NCI-H1105 (cell line): ENCODE results near the gene KRTAP10-2.

Source experiments
- DNase-seq: peaks from one replicate; lab custom pipeline; 2025; lab: John Stamatoyannopoulos, UW

KRTAP10-2 gene

DNA sequence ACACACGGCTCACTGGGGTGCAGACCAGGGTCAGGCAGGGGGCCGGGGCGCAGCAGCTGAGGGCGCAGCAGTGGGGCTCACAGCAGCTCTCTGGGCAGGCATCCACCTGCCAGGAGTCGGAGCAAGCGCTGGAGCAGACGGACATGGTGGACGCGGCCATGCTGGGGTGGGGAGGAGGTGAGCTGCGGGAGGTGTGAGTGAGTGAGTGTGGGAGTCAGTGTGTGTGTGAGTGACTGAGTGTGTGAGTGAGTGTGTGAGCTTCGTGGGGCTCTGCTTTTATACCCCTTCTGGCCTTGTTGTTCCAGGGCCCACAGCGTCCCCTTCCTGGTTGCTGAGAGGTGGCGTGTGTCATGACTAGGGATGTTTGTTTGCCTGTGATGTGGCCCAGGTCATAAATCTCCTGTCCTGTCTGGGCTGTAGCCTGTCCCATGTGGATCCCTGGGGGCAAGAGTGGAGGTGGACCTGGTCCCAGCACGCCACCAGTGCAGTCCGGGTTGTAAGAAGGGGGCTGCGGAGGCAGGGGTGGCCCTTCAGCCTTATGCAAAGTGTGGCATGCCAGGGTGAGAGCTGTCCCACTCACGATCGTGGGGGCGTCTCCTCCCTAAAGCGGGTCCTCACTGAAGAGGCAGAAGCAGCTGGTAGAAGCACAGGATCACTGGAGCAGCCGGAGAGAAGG, 11.2 kb downstream of the KRTAP10-2 start, which contains the start of gene KRTAP10-1:
Gene KRTAP10-1 (minus strand): TSS at position 205 of the 676 bp plus-strand sequence. CDS start 45 bp downstream, at position 160.
- no peak for DNase-seq

DNA sequence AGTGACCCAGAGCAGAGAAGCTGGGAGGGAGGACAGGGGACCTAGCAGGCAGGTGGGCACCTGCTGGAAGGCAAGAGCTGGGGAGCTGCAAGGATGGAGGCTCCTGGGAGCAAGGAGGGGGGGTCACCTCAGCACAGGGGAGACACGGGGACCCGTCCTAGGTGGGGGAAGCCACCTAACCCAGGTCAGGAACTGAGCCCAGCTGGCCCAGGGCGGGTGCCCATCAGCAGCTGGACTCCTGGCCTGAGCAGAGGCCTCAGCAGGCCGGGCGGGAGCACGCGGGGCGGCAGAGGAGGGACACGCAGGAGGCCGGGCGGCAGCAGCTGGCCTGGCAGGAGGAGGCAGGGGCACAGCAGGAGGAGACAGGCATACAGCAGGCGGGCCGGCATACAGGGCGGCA, 12.3 kb downstream of the KRTAP10-2 start:
- DNase-seq = no peak

DNA sequence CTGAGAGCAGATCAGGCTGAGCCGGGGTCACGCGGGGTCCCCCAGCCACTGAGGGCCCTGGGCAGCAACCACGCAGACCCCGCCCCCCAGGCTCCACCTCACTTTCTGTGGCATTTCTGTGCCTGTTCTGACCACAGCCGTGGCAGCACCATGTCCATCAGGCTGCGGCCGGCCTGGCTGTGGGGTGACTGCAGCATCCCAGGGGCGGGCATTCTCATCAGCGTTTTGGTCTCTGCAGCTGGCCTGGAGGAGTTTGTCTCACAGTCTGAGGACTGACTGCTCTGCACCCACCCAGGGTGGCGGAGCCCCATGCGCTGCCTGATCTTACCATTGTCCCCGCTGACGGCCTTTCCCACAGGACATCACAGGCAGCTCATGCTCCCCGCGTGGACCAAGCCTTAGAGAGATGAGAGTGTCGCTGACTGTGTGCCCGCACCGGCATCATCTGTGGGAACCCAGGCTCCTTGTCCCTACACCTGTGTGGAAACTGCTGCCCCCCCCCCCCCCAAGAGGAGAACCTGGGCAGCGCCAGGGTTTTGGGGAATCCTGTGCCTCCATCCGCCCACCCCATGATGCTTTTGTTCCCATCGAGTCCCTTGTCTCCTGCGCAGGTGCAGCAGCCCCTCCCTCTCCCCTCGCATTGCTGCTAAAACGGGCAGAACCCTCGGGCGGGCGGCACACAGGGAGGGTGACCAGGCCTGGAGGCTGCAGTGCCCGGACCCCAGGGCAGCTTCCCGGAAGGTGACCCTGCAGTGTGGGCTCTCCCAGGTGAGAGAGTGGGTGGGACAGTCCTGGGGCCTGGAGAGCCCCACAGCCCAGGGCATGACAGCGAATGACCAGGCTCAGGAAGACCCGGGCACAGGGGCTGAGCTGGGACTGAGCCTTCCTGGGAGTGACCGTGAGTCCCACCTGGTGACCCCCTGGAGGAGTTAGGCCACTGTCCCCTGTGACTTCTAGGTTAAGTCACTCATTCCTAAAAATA, 13.1 kb downstream of the KRTAP10-2 start:
- DNase-seq = no peak

DNA sequence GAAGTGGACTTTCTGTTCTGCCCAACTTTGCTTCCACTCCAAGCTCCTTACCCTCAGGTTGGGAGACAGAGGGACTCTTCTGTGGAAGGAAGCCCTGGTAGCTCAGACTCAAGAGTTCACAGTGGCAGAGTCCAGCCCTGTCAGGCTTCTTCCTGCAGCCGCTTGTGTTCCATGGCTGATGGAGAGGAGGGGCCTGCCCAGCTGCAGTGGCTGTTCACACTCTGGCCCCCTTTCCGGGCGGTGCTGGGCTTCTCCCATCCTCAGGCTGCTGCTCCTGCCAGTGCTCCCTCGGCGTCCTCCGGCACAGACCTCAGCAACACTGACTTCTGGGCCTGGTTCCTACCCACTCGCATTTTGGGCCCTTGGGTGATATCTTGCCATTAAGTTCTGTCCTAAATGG, 15.3 kb downstream of the KRTAP10-2 start:
- DNase-seq = no peak

DNA sequence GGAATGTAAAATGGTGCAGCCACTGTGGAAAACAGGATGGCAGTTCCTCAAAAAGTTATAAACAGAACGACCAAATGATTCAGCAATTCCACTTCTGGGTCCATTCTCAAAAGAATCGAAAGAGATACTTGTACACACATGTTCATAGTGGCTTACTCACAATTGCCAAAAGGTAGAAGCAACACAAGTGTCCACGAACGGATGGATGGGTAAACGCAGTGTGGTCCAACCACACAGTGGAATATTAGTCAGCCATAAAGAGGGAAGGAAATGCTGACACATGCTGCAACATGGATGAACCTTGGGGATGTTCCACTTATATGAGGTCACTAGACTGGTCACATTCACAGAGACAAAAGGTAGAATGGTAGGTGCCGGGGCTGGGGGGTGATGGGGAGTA, 16.6 kb downstream of the KRTAP10-2 start:
- DNase-seq = no peak

DNA sequence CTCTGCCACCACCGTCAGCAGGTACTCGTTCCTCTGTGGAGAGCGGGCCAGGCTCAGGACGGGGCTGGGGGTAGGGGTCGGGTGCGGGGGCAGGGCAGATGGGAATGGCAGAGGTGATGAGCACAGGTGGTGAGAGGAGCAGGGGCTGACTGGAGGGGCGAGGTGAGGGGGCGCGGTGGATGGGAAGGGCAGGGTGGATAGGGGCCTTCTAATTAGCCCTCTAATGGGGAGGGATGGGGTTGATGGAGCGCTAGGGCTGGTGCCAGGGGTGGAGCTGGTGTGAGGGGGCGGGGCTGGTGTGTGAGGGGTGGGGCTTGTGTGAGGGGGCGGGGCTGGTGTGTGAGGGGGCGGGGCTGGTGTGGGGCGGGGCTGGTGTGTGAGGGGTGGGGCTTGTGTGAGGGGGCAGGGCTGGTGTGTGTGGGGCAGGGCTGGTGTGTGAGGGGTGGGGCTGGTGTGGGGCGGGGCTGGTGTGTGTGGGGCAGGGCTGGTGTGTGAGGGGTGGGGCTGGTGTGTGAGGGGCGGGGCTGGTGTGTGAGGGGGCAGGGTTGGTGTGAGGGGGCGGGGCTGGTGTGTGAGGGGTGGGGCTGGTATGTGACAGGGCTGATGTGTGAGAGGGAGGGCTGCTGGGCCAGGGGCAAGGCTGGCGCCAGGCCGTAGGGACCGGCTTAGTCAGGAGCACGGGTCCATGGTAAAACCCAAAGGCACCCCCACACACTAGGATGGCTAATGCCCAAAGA, 17.2 kb downstream of the KRTAP10-2 start:
- DNase-seq = no peak

DNA sequence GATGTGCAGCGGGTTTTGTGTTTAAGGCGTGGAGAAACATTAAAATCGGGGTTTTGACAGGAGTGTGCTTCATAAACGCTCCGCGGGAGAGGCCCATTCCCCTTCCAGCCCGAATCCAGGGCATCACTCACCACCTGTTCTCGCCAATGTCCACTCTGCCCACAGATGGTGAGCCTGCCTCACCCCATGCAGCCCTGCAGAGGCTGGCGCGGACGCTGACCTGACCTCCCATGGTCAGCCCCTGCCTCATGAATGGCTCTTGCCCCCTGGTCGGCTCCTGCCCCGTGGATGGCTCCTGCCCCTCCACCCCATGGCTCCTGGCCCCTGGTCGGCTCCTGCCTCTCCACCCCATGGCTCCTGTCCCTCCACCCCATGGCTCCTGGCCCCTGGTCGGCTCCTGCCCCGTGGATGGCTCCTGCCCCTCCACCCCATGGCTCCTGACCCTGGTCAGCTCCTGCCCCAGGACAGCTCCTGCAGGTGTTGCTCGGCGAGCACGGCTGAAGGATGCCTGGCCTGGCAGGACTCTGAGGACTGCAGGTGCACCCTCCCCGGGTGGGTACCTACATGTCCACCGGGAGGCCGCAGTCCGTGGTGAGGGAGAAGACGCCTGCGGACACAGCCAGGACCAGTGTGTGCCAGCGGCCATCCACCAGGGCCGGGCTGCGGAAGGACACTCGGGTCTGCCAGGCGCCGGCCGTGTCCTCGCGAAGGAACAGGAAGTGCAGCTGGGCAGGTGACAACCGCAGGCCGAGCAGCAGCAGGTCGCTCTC, 18.0 kb downstream of the KRTAP10-2 start:
- DNase-seq = no peak

DNA sequence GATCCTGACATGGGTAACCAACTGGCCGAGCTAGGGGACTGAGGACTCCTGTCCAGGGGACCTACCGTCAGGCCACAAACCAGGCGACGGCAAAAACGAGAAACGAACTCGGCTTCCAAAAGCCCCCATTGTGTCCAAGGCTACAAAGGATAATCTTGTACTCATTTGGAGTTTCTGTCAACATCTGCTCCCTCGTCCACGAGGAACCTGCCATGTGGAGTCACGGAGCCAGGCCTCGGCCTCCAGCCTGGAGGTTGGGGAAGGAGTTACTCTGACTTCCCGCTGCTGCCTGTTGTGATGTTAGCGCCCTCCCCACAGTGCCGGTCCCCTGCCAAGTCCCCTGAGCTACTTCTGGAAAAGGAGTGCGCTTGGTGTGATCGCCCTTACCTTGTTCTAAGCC, 18.6 kb downstream of the KRTAP10-2 start:
- no peak for DNase-seq

DNA sequence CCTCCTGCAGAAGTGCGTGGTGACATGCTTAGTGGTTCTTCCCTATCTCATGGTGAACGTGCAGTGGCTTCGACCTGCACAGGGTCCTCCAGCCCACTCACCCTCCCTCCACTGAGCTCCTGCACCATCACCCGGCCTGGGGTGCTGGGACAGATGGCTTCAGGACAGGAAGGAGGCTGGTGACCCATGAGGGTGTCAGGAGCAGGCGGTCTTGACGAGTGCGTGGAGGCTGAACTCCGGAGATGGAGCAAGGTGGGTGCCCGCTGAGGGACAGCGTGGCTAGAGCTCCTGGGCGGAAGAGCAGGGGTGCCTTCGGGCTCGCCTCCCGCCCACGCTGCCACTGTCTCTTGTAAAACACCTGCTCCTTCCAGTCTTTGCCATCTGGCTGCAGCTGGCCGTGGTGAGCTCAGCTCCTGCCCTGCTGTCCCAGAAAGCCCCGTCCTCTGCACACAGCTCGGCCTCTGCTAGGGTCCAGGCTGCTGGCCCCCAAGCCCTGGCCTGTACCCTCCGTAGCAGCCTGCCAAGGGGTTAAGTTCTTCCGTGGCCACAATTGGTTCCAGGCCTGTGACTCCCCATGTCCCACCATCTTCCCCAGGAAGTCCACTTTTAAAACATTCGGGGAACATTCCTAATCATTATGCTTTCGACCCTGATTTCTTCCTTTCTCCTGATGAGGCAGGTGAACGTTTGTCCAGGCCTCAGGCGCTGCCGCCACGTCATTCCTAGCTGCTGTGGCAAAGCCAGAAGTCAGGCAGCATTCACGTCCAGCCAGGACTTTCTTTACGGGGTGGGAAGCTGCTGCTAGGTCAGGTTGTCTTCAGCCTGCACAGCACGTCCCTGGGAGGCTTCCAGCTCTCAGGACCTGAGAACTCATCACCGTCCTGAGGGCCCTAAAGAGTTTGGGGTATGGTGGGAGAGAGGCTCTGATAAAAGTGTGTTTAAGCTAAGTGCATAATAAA, 19.4 kb downstream of the KRTAP10-2 start:
- DNase-seq = no peak

DNA sequence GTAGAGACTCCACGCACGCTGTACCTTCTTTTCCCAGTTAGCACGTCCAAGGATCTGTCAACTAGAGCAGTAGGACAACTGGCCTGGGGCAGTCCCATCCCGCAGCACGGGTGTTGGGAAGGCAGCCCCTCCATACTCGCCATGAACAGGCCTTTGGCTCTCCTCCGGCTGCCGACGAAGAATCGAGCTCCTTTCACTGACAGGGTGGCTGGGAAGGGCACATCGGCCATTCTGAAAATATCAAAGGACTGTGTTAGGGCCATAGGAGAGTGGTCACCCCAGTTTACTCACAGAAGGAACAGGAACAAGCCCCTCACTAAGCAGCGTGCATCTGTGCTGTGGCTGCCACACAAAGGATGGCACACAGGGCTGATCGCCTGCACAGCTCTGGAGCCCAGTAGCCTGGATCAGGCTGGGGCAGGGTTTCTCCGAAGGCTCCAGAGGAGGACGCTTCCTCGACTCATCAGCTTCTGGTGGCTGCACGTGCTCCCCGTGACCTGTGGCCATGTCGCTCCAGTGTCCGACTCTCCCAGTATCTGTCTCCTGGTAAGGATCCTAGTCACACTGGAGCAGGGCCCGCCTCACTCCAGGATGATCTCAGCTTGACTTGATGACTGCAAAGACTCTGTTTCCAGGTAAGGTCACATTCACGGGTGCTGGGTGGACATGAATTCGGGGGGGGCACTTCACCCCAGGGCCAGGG, 20.3 kb downstream of the KRTAP10-2 start:
- DNase-seq = no peak

DNA sequence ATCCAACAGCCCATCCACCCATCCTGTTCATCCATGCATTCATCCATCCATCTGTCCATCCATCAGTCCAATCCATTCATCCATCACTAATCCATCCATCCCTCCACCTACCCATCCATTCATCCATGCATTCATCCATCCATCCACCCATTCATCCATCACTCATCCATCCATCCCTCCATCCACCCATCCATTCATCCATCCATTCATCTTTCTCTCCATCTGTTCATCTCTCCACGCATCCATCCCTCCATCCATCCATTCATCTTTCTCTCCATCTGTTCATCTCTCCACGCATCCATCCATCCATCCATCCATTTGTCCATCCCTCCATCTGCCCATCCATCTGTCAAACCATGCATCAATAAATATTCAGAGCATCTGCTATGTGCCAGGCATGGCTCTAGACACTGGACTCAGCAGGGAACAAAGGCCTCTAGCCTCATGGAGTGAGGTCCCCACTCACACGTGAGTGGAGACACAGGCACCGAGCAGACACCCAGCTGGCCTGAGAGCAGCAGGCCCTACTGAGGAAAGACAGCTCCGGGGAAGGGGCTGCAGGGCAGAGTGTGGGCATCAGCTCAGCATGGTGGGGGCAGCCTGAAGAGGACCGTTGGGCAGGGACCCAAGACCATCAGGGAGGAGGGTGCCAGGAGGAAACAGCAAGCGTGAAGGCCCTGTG, 20.9 kb downstream of the KRTAP10-2 start:
- DNase-seq = no peak

DNA sequence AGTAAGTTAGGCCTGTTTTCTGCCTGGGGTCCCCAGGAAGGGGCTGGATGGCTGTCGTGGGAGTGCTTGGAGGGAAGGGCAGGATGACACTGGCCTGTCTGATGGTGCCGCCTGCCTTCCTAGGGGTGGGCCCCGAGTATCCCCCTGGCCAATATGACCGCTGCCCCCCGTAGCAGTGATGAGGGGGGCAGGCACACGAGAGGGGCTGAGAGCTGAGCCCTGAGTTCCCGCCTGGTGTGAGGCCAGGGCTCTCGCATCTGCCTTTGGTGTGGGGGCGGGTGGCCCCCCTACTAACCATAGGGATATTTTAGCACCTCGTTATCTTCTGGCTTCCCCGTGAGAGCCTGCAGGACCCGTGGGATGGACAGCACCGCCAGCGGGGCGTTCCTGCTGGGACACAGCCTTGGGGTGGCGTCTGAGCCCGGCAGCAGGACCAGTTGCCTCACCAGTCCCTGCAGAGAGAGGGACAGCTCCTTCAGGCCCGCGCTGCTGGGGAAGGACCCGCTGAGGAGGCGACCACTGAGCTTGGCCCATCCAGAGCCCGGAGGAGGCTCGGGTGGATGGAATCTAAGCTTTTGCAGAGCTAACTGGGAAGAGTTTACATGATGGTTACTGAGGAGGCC, 21.7 kb downstream of the KRTAP10-2 start:
- DNase-seq = no peak

DNA sequence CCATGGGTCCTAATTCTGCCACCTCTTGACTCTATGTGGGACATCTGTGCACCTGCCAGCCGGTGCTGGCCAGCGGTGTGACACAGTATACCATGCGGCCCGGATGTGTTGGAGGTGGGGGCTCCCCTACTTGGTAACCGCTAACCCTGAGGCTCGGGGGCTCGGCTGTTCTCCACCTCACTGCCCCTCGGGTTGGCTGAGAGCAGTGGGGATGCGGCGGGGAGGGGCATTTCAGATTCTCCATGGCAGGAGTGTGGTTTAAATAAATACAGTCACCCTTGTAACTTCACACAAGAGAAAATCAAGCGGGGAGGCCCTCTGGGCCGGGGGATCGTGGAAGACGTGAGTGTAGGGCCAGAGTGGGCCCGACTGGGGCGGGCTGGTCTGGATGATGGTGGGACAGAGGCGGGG, 22.3 kb downstream of the KRTAP10-2 start:
- DNase-seq = no peak

DNA sequence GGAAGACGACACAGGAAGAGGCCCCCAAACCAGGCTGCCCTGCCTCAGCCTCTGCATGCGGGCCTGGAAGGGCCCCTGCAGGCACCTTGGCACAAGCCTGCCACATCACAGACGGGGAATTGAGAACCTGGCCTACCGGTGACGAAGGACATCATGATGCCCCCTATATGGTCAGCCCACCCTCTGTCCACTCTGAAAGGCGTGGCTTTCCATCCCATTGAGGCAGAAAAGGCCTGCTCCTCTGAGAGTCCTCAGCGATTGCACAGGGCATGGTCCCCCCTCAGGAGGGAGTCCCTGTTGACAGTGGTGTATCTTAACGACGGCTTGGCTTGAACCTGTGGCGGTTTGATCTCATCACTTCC, 22.7 kb downstream of the KRTAP10-2 start:
- DNase-seq = no peak

DNA sequence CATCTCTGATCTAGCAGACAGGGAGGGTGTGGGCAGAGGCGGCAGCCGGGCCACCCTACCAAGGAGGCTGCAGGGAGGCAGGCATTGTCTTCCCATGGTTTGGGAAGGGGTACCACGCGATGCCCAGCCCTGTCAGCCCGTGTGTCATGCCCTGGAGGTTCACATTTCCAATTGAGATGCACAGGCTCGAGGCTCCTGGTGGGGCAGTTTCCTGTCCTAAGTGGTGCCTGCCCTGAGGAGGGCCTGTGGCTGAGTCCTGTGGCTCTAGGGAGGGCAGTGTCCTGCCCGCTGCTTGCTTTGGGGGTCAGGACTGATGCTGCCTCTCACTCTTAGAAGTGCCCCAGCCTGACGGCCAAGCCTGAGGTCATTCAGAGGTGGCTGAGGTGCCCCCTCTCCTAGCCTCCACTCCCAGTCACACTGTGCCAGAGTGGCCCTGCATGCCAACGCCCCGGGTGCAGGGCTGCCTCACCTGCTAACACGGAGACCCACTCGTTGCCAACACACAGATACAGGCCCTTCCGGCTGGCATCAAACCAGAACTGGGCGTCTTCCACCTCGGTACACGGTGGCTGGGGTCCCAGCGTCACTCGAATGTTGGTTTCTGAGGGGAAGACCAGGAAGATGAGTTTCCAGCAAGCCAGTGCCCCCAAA, 23.2 kb downstream of the KRTAP10-2 start:
- no peak for DNase-seq

DNA sequence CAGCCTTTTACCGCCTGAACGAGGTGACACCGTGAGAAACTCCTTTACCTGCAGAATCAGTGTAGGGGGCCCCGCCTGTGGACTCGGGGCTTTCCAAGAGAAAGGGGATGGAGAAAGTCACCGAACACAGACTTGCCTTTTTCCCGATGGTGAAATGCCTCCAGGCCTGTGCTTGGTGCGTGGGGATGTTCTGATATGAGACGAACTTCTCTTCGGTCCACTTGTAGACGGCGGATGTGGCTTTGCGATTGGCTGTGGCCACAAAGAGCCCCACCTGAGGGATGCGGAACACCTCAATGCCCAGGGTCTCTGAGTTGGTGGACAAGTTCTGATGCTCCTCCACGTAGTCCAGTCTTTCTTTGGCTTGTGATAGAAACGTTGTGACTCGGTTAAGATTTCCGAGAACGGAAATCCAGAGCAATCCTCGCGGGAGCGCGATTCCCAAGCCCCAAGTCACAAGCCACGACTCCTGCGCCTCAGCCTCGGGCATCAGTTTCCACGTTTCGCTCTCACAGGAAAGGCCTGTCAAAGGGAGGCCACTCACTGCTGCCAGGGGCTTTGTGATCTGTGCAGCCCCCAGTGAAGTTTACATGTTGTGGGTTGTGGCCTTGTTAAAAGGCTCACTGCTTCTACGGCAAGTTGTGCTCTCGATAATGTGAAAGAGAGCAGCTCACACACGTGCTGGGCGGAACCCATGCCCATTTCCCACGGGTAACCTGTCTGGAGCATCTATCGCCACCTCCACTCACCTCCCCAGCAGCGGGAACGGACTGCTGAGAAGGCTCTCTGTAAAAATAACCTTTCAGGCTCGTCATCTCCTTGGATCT, 23.9 kb downstream of the KRTAP10-2 start:
- no peak for DNase-seq
